HG02840 (cell line): Measurements from ENCODE around the gene PJA2.
A peak's percentile ranks its signal among the peaks of the same experiment; 100 is the strongest.
"Not testable (repeated sequence)": the region's sequence is repeated elsewhere in the genome, so short reads cannot be mapped to it uniquely, and the experiment has no call there.

ENCODE experiments used
- ATAC-seq: cut with Tn5 transposase; IDR thresholded peaks from one replicate; pipeline ENCODE4 v1.9.1; 2021; ENCODE audit warnings: mild to moderate bottlenecking, moderate library complexity, moderate number of reproducible peaks; ENCODE audit not compliant: unreplicated experiment, low FRiP score

Gene PJA2, protein sequence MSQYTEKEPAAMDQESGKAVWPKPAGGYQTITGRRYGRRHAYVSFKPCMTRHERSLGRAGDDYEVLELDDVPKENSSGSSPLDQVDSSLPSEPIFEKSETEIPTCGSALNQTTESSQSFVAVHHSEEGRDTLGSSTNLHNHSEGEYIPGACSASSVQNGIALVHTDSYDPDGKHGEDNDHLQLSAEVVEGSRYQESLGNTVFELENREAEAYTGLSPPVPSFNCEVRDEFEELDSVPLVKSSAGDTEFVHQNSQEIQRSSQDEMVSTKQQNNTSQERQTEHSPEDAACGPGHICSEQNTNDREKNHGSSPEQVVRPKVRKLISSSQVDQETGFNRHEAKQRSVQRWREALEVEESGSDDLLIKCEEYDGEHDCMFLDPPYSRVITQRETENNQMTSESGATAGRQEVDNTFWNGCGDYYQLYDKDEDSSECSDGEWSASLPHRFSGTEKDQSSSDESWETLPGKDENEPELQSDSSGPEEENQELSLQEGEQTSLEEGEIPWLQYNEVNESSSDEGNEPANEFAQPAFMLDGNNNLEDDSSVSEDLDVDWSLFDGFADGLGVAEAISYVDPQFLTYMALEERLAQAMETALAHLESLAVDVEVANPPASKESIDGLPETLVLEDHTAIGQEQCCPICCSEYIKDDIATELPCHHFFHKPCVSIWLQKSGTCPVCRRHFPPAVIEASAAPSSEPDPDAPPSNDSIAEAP

DNA sequence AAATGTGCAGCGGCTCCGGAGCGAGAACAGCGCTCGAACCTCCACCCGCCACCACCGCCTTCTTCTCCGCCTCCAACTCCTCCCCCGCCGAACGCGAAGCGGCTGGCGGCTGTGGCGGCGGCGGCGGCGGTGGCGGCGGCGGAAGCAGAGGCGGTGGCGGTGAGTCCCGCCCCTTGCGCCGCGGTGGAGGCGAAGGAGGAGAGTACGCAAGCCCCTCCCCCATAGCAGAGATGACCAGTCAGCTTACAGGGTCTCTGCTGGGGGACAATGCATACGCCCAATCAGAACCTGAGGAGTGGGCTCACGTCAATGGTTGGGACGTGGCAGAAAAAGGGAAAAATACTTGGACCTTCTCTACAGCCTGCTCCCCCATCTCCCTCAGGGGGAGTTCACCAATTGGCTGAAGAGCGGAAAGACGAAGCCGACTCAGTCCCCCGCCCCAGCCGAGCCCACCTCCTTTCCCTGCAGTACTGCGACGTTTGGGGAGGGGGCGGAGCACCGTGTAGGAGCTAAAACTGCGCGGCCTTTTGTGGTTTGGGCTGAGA, at the start of gene PJA2:
PJA2 (minus strand) TSS at position 131 of the 545 bp plus-strand sequence. CDS start 26,541 bp downstream, outside the sequence.
- peak; percentile 90 for ATAC-seq

DNA sequence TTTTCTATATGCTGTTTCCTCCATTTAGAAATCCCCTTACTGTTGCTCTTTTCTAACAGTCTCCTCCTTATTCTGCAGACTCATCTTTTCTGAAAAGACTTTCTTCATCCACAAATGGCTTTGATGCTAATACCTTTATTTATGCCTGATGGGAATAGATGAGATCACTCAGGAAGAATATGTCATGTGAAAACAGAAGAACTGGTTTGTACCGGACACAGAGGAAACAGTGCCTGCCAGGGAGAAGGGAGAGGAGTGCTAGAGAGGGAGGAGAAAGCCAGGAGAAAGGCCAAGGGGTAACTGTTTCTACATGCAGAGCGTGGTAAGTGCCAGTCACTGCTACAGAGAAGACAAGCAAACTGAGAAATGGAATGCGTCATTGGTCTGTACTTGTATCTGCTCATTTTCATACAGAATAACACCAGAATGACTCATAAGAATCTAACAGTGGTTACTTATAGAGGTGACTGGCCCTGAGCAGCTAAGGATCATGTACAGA, 45.9 kb upstream of the PJA2 start:
- peak; percentile 99 for ATAC-seq

DNA sequence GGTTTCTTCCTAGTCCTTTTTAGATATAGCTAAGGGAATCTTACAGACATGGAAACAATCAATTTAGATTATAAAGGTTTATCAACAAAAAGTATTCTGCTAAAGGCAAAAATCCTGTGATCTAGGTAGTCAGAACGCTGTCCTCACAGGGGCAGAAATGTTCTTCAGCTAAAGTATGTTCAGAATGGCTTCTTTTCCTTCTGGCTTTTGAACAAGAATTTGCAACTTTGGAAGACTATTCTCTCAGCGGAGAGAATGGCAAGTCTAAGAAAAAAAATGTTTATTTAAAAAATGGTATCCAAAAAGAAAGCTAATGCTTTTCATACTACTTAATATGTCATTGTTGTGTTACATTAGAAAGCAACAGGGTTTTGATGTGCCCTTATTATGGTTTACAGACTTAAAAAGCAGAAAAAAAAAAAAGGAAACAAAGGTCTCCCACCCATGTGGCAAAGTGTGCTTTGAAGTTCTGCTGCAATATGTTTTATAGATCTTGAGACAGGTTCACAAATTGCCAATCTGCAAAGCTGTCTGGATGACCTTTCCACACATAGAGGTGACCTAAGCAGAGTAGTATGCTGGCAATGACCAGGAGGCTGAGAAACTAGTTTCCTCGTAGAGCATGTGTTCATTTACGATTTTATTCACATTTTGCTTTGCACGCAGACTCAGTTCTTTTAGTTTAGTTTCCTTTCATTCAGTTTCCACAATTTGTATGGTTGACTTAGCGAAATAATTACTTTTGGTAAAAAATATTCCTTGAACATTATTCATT, 45.1 kb upstream of the PJA2 start:
- no peak for ATAC-seq

DNA sequence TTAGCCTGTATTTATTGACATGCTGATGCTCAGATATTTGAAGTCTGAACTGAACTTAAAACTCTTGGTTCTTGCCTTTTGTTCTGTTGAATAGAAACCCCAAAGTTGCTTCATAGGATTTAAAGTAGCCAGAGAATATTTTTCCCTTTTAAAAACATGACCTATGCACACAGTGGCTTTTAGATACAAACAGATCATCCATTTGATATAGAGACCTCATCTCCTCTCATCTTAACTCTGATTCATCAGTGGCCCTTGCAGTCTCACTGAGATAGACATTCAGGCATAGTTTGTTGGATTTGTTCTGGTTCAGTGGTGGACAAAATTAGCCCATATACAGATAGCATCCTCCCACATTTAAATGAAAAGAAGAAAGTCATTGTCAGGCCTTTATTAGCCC, 43.5 kb upstream of the PJA2 start:
- ATAC-seq: no peak

DNA sequence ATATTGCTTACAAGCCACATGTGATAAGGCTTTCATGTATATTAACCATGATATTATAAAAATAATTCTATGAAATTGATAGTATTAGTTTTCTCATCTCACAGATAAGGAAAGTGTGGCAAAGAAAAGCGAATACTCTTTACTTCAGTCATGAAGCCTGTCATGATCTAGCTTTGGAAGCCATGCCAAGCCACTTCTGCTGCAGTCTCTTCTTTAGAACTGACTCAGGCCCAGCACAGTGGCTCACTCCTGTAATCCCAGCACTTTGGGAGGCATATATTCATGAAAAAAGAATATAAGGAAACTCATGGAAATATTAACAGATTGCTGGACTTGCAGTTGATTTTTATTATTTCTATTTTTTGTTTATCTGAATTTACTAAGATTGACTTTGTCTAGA, 42.9 kb upstream of the PJA2 start:
- no peak for ATAC-seq

DNA sequence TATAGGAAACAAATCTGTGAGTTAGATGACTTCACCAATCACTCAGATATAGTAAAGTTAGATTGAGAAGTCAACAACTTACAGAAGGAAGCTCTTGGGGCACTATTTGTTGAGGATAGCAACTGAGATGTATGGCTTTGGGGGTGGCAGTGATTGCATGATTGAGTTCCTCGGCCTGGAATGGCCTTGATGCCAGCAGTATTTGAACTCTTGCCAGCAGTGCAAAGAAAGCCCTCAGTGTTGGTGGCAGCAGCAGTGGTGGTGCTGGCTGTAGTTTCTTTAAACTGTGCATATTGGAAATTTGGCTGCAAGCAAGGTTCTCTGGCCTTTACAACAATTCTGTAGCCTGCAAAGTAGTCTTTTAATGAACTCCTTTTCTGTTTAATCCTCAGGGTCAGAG, 41.4 kb upstream of the PJA2 start:
- no peak for ATAC-seq

DNA sequence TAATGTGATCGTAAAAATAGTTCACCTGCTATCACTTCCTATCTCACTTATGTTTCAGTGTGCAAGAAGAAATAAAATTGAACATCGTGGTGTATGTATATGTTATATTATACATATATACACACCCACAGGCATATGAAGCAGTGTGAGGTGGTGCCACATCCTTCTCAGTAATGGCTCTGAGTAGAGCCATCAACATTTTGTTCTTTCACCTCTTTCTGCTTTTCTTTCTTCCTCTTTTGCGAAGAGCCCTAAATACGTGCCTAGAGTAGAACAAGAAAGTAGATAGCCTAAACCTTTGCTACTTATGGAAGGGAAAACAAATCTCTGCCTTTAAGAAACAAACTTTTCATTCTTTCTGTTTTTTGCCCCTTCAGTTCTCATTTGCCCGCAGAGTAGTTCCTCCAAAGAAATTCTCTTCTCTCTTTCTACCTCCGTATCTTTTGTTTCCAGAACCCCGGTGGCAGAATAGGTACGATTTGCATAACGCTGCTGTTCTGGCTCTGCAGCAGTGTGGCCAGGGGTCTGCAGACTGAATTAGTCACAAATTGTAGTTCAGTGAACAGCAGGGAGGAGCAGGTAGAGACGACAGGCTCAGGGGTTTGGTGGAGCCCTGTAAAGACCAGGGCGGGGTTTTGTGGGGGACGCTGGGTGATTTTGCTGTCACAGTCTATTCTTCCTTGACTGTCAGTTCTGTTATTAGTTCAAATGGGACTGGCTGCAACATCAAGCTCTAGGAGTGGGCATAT, 40.5 kb upstream of the PJA2 start:
- no peak for ATAC-seq

DNA sequence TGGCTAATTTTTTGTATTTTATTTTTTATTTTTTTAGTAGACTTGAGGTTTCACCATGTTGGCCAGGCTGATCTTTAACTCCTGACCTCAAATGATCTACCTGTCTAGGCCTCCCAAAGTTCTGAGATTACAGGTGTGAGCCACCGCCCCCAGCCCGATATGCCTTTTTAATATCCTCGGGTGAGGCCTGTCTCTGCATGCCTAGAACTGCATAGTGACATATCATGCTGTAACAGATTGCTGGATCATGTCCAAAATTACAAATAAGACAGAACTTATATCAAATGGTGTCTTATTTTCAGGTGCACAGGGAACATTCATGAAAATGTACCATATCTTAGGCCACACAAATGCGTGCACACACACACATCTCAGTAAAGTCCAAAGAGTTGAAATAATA, 39.1 kb upstream of the PJA2 start:
- no peak for ATAC-seq

DNA sequence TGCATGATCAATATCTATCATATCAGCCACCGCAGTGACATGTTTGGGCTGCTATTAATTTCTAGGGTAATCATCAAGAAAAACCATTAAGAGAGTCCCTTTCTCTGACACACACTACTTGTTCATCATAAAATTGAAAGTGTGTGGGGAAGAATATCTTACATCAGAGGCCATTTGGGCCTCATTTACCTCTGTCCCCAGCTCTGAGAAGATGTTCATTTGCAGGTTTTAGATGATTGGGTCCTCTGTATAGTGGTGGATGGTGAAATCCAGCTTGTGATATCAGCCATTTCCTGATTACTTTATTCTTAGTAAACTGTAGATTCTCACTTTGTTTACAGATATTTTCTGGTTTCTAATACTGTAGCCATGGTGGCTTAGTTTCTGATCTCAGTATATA, 29.8 kb upstream of the PJA2 start:
- ATAC-seq: no peak

DNA sequence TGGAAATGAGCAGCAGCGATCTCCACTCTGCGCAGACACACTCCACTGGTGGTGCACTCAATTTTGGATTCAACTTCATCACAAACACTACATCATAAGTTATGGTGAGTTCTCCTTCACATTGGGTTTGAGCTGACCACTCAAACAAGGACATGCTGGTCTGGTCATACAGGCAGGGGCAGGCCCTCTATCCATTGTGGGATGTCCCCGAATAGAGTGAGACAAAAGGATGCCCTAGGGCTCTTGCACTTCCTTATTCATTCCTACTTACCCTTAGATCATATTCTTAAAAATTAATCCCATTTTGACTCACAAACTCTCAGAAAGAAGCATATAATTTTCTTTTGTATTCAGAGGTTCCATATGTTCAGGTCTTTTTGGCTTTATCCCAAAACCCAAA, 16.3 kb upstream of the PJA2 start:
- ATAC-seq: no peak

DNA sequence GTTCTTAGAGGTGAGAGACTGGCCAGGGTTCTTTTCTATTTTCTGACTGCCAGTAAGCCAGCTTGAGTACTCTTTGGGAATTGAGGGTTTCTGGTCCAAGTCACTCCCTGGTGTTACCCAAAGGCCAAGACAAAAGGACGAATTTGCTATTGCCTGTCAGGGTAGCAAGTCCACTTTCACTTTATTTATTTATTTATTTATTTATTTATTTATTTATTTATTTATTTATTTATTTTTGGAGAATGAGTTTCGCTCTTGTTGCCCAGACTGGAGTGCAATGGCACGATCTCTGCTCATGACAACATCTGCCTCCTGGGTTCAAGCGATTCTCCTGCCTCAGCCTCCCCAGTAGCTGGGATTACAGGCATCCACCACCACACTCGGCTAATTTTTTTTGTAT, 15.7 kb upstream of the PJA2 start:
- not testable (repeated sequence) for ATAC-seq

DNA sequence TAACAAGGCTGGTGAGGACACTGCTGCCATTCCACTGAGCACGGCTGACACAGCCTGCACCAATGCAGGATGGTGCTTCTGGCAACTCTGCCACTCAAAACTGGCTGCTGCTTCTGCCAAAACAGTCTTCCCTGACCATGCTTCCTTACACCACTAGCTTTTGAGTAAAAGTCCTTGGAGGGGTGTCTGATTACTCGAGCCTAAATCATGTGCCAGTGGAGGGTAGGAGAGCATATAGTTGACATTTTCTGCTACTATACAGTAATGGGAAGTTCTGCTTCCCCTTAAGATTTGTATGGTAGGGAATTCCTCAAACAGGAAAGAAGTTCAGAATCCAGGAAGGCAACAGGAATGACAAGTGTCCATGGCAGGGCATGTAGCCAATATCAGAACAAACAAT, 12.2 kb upstream of the PJA2 start:
- ATAC-seq: no peak

DNA sequence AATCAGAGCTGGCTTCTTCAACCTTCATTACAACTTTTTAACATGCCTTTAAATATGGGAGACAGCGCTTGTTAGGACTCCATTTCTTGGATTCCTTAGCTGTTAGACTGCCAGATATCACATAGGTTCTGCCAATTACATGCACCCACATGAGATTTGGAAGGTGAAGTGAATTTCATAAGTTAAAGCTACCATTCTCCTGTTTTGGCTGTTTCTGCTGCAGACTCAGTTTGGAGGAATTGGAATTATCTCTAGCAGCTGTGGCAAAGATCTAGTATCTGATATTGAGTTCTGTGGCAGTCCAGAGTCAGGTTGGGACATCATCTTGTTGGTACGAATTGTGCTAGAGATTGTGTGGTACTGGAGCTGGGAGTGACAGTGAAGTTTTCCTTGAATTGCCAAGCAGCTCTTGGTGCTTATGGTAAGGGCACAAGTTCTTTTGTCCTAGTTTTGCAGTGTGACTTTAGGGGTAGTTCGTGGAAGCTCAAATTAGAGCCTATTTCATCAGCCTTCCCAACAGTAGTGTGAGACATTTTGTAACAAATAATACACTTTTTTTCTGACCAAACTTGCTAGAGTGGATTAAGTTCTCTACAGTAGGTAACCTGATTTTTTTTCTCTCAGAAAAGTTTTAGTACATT, 9.1 kb upstream of the PJA2 start:
- no peak for ATAC-seq

DNA sequence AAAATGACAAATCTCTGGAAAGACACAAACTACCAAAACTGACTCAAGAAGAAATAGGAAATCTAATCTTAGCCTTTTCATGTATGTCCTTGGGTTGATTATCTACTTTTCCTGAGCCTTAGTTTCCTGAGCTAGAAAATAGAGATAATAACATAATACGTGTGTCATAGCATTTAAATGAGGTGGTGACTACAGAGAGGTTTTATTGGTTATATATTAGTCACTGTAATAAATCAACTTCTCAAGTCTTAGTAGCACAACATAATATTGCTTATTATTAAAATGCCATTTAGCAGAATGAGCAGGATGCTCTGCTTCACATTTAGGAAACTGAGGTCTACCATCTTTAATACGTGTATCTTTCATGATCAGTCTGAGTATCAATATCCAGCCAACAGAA, 7.1 kb upstream of the PJA2 start:
- no peak for ATAC-seq

DNA sequence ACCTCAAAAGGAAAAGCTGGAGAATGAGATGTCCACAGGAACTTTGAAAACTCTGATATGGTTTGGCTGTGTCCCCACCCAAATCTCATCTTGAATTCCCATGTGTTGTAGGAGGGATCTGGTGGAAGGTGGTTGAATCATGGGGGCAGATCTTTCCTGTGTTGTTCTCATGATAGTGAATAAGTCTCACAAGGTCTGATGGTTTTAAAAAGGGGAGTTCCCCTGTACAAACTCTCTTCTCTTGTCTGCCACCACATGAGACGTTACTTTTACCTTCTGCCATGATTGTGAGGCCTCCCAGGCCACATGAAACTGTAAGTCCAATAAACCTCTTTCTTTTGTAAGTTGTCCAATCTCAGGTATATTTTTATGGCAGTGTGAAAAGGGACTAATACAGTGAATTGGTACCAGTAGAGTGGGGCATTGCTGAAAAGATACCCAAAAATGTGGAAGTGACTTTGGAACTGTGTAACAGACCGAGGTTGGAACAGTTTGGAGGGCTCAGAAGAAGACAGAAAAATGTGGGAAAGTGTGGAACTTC, 4.2 kb upstream of the PJA2 start:
- ATAC-seq: not testable (repeated sequence)

DNA sequence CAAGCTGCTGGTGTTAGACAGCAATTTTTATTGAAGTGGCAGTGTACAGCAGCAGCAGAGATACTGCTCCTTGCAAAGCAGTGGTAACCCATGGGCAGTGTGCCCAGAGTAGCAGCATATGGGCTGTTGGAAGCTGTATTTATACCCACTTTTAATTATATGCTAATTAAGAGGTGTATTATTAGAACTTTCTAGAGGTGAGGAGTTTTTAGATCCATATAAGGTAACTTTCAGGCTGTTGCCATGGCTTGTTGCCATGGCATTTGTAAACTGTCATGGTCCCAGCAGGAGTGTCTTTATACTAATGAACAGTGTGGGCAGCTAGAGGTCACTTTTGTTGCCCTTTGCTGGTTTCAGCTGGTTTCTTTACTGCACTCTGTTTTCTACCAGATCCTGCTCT, 3.7 kb upstream of the PJA2 start:
- no peak for ATAC-seq

DNA sequence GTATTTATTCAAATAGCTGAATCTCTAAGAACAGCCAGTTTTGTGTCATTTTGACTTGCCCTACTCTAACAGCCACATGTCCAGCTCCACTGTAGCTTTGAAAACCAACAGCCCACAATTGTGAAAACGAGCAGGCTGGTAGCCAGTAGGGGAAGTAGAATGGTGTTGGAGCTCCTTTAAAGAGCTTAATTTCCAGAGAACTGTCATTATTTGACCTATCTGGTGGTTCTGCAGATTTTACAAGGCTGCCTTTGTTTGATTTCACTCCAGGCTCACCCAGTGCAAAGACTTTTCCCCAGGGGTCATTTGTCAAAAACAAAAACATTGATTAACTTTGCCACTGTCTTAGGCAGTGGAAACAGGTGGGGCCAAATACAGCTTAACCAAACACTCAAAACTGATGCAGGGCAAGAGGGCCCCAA, 3.2 kb upstream of the PJA2 start:
- no peak for ATAC-seq

DNA sequence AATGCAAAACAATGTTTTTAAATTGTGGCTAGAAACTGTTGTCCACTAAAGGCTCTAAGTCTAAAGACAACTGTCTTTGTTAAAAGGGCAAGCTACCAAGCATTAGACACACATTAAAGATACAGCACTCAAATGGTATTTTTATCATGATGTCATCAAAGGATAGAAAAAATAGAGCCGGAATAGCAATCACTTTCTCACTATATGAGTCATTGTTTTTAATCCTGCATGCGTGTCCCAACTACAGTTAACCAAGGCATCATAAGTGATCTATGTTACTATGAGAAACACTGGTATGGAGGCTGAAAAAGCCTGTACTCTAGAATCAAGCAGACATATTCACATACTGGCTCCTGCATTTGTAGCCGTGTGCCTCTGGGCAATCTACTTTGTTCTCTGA, 1.9 kb upstream of the PJA2 start:
- ATAC-seq: no peak

DNA sequence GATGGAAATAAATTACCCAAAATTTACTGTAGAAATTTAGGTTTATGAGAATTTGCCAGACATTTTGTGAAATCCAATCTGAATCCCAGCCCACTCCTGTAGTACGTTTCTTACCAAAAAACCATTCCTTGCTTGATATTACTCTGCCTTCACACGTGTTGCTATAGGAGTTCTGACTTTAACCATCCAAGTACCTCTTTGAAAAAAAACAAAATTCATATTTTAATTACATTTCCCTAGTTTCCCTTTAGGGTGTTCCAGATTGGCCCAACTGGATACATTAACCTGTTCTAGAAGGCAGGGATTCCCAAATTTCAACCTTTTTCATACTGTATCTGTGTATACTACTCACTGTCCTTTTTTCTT, 1.4 kb upstream of the PJA2 start:
- no peak for ATAC-seq
